K562 (cell line): ENCODE measurements around the gene SP6. TPM values are rescaled to one million over a fixed set of nuclear protein-coding genes. Genes with fewer than 3 reads are reported as not detected.

Source experiments
- ATAC-seq: fragments of 200-7000 bp; cut with Tn5 transposase; 3 replicates; pipeline ENCODE4 v1.9.1; 2020; ENCODE audit warnings: moderate library complexity
- BruUV-seq: library from RNA; stranded (reverse); fragments of 400-500 nt; replicated peaks from 2 replicates; lab custom pipeline; 2021; lab: Mats Ljungman, UMichigan
- CTCF ChIA-PET: fragments of 300-600 bp; formaldehyde crosslinking; extraction: SDS; loops from one replicate; lab custom pipeline; 2021; ENCODE audit warnings: low intra/inter-chr PET ratio; lab: Yijun Ruan, JAX
- POLR2A ChIA-PET: fragments of 300-600, 350-650 bp; sonication (Branson Sonifier 250); formaldehyde crosslinking; extraction: SDS; loops from one replicate; lab custom pipeline; 2021; ENCODE audit warnings: antibody characterized with exemption, inconsistent platforms; lab: Yijun Ruan, JAX
- DNase-seq, 4 experiments: peaks; one replicate each; pipeline versions ENCODE4 v3.0.0 to v3.0.0-alpha.2; 2011 to 2018; ENCODE audit warnings: low spot score in 3 of 4, mixed read lengths in 3 of 4; ENCODE audit errors: extremely low read depth in 1 of 4
- FAIRE-seq: peaks from 2 replicates; lab custom pipeline; 2011; peaks lifted over from hg19 to GRCh38; lab: Jason Lieb, UNC
- H2AFZ ChIP-seq: 2 replicates; pipeline ENCODE4 v1.6.0; 2011; ENCODE audit warnings: low read depth, low read length, control low read depth, inconsistent platforms
- H3K27ac ChIP-seq: fragments of 200-600 bp; 3 replicates; pipeline ENCODE4 v1.8.0; 2011; ENCODE audit warnings: low read depth, mild to moderate bottlenecking, control low read depth, inconsistent platforms, low read length, moderate library complexity, mixed read lengths; ENCODE audit errors: extremely low read depth
- H3K27me3 ChIP-seq, 2 experiments: fragments of 300-600 bp in 1 of 2; 2 replicates in 1 of 2; 3 replicates in 1 of 2; pipeline versions ENCODE4 v1.6.0 to v1.8.0; 2011; ENCODE audit warnings: inconsistent platforms in 2 of 2, low read length in 2 of 2, mild to moderate bottlenecking in 1 of 2, mixed read lengths in 1 of 2, moderate library complexity in 1 of 2; ENCODE audit not compliant: control insufficient read depth in 2 of 2, insufficient read depth in 2 of 2
- H3K36me3 ChIP-seq: fragments of 300-600 bp; 3 replicates; pipeline ENCODE4 v1.8.0; 2011; ENCODE audit warnings: mild to moderate bottlenecking, low read length, inconsistent platforms; ENCODE audit not compliant: control insufficient read depth, insufficient read depth
- H3K4me1 ChIP-seq, 2 experiments: fragments of 200-600 bp in 1 of 2; replicated peaks in 1 of 2; 2 replicates in 1 of 2; 3 replicates in 1 of 2; pipeline versions ENCODE4 v1.5.1 to v1.8.0; 2011; ENCODE audit warnings: inconsistent platforms in 2 of 2, low read length in 2 of 2, mild to moderate bottlenecking in 1 of 2, mixed read lengths in 1 of 2, moderate library complexity in 1 of 2; ENCODE audit not compliant: control insufficient read depth in 2 of 2, insufficient read depth in 2 of 2
- H3K4me2 ChIP-seq: 2 replicates; pipeline ENCODE4 v1.6.1; 2011; ENCODE audit warnings: low read length, control low read depth, inconsistent platforms, mixed read lengths; ENCODE audit not compliant: insufficient read depth
- H3K4me3 ChIP-seq: fragments of 200-600 bp; sonication (generic), shearing (Covaris generic); 2 replicates; pipeline ENCODE4 v1.5.1; 2016; ENCODE audit warnings: control low read depth, inconsistent platforms
- H3K79me2 ChIP-seq: fragments of 200-600 bp; 3 replicates; pipeline ENCODE4 v1.8.0; 2011; ENCODE audit warnings: low read length, inconsistent platforms; ENCODE audit not compliant: control insufficient read depth, insufficient read depth
- H3K9ac ChIP-seq, 2 experiments: 2 replicates each; pipeline versions ENCODE4 v1.6.0 to v1.6.1; 2011; ENCODE audit warnings: low read depth in 2 of 2, low read length in 2 of 2, control low read depth in 1 of 2, inconsistent platforms in 1 of 2, mild to moderate bottlenecking in 1 of 2, mixed read lengths in 1 of 2; ENCODE audit not compliant: insufficient read depth in 1 of 2
- H3K9me1 ChIP-seq: one replicate; pipeline ENCODE4 v1.6.0; 2011; ENCODE audit warnings: inconsistent platforms, mild to moderate bottlenecking, low read length, moderate library complexity; ENCODE audit not compliant: control insufficient read depth, insufficient read depth
- H3K9me3 ChIP-seq: replicated peaks from 2 replicates; pipeline ENCODE4 v1.5.1; 2011; ENCODE audit warnings: low read depth, low read length, inconsistent platforms; ENCODE audit not compliant: control insufficient read depth, insufficient read depth
- H4K20me1 ChIP-seq: replicated peaks from 2 replicates; pipeline ENCODE4 v1.6.1; 2011; ENCODE audit warnings: low read length, inconsistent platforms, mixed read lengths; ENCODE audit not compliant: control insufficient read depth, insufficient read depth
- ARNT ChIP-seq, 2 experiments: fragments of 450-650 bp; IDR thresholded peaks; 2 replicates each; pipeline ENCODE4 v1.6.1; 2016; ENCODE audit warnings: mild to moderate bottlenecking in 1 of 2
- ATF3 ChIP-seq, 2 experiments: fragments of 450-650 bp in 1 of 2; sonication (generic) in 1 of 2; formaldehyde crosslinking in 1 of 2; IDR thresholded peaks in 1 of 2; conservative IDR thresholded peaks in 1 of 2; 2 replicates each; pipeline versions ENCODE4 v1.6.1 to v1.8.1; 2016 to 2023; ENCODE audit warnings: mild to moderate bottlenecking in 2 of 2, moderate library complexity in 2 of 2, inconsistent platforms in 1 of 2, missing genetic modification reagents in 1 of 2
- DPF2 ChIP-seq: fragments of 450-650 bp; IDR thresholded peaks from 2 replicates; pipeline ENCODE4 v1.6.1; 2016
- FOXJ2 ChIP-seq: fragments of 200-800 bp; sonication (Bioruptor generic); IDR thresholded peaks from 2 replicates; pipeline ENCODE4 v1.6.1; 2016; ENCODE audit warnings: missing genetic modification characterization, missing compliant biosample characterization
- HBP1 ChIP-seq: fragments of 450-650 bp; formaldehyde crosslinking; IDR thresholded peaks from 2 replicates; pipeline ENCODE4 v1.4.0; 2022; ENCODE audit warnings: missing genetic modification characterization
- JUNB ChIP-seq: fragments of 450-650 bp; formaldehyde crosslinking; conservative IDR thresholded peaks from 2 replicates; pipeline ENCODE4 v1.4.0; 2020; ENCODE audit warnings: mild to moderate bottlenecking
- KAT7 ChIP-seq: sonication (generic); formaldehyde crosslinking; IDR thresholded peaks from 2 replicates; pipeline ENCODE4 v1.8.0; 2022; ENCODE audit warnings: missing genetic modification reagents, mild to moderate bottlenecking, borderline replicate concordance
- MAFG ChIP-seq: fragments of 450-650 bp; conservative IDR thresholded peaks from 2 replicates; pipeline ENCODE4 v1.6.1; 2016; ENCODE audit warnings: missing genetic modification characterization, missing compliant biosample characterization
- RAD21 ChIP-seq, 2 experiments: fragments of 250-450 bp in 1 of 2; fragments of 450-650 bp in 1 of 2; sonication (Bioruptor Pico) in 1 of 2; formaldehyde crosslinking in 1 of 2; IDR thresholded peaks in 1 of 2; conservative IDR thresholded peaks in 1 of 2; 2 replicates each; pipeline versions ENCODE4 v1.4.0 to v1.8.0; 2020 to 2022; ENCODE audit warnings: mild to moderate bottlenecking in 2 of 2, moderate library complexity in 1 of 2
- SAFB ChIP-seq: fragments of 200-400 bp; formaldehyde crosslinking; IDR thresholded peaks from 2 replicates; pipeline ENCODE4 v1.6.1; 2017; ENCODE audit warnings: low read depth, low read length, borderline replicate concordance
- SOX6 ChIP-seq: fragments of 450-650 bp; IDR thresholded peaks from 2 replicates; pipeline ENCODE4 v1.6.1; 2014; ENCODE audit warnings: mild to moderate bottlenecking
- ZNF24 ChIP-seq: fragments of 450-650 bp; IDR thresholded peaks from 2 replicates; pipeline ENCODE4 v1.6.1; 2016
- ZNF395 ChIP-seq: fragments of 200-800 bp; sonication (Bioruptor generic); IDR thresholded peaks from 2 replicates; pipeline ENCODE4 v1.6.1; 2017; ENCODE audit warnings: missing genetic modification characterization, missing compliant biosample characterization
- ZNF586 ChIP-seq: fragments of 450-650 bp; formaldehyde crosslinking; conservative IDR thresholded peaks from 2 replicates; pipeline ENCODE4 v1.4.0; 2020; ENCODE audit warnings: mild to moderate bottlenecking, moderate library complexity
- WGBS: fragments of 100-300 bp; shearing (Covaris generic); methylation state at CpG from one replicate; pipeline ENCODE4 v1.1.6; 2016; ENCODE audit warnings: low coverage, mixed read lengths; ENCODE audit not compliant: insufficient coverage; ENCODE audit errors: missing lambda C conversion rate; 5-methylcytosine and 5-hydroxymethylcytosine counted together
- in situ Hi-C: fragments of 300-500 bp; cut with MboI; formaldehyde crosslinking; loops from 4 replicates; pipeline ENCODE4 v1.15.0; 2018; ENCODE audit warnings: inconsistent platforms, mixed read lengths
- intact Hi-C: fragments of 100-400 bp; cut with micrococcal nuclease; formaldehyde crosslinking; loops from 2 replicates; pipeline ENCODE4 v1.14.2; 2022
- polyA plus RNA-seq, 8 experiments: library from polyadenylated mRNA; depleted of rRNA in 4 of 8; stranded (reverse) in 5 of 8; unstranded in 3 of 8; fragments of >200 nt; fragmentation: Nextera tagmentation in 2 of 8; fragmentation: Illumina TruSeq in 1 of 8; extraction: Ambion mirVana in 2 of 8; extraction: Trizol in 1 of 8; gene quantifications; 2 replicates each; pipeline versions ENCODE4 v1.2.1 to v1.2.3, GENCODE V29; 2011 to 2014; ENCODE audit warnings: inconsistent platforms in 1 of 8, missing spikeins in 1 of 8
- total RNA-seq, 7 experiments: library from RNA; depleted of rRNA in 6 of 7; stranded (reverse); fragments of >200 nt in 6 of 7; fragmentation: Illumina TruSeq in 2 of 7; extraction: Trizol in 2 of 7; gene quantifications; 2 replicates each; pipeline versions ENCODE4 v1.2.1 to v1.2.3, GENCODE V29; 2011 to 2021; ENCODE audit warnings: low replicate concordance in 1 of 7

Gene SP6
- total and polyA plus RNA-seq, 9 of the 15 experiments (the other 6 are each of a cell fraction or from before 2014, with no cell fraction given) = 0.11 to 7.9 (median 2.2) TPM

GRCh38 chr17:47894498-47895346 is 43.8 kb upstream of the SP6 start:
- 2% methylated on average over 11 of the region's 11 CpGs for WGBS
- in situ Hi-C loops (loop anchor here (5.0 kb wide), 1 partner anchor 52 kb away; the partner anchor contains the start of gene SCRN2), intact Hi-C loops (loop anchor here (1.0 to 5.0 kb wide), 4 partner anchors 52 to 124 kb away; no protein-coding TSS in a partner anchor)
- H3K9ac ChIP-seq = peak overlapping the region; percentile 87 to 91
- H3K36me3 ChIP-seq = peaks cover 13% of the 10 kb centered on the region; the same call in 2 of the 3 replicates
- H3K27ac ChIP-seq = peak overlapping the region; percentile 90
- FAIRE-seq (peak; percentile 23), ATAC-seq (no peak), DNase-seq (peak in 2 of 4 experiments; percentile 25 to 49)
- ChIA-PET POLR2A (interaction anchor here (0.6 to 2.8 kb wide), 30 partner anchors 8 to 119 kb away, joined by 3 to 22 read pairs (median 5); partner anchors contain the start of genes CDK5RAP3, LRRC46, MRPL10 and OSBPL7), CTCF (interaction anchor here (0.7 to 2.5 kb wide), 2 partner anchors 52 to 74 kb away, joined by 3 to 26 read pairs; partner anchors contain the start of gene SCRN2)
- no TSS peak for BruUV-seq
- peak overlapping the region; percentile 86 for H2AFZ ChIP-seq
- H3K9me1 ChIP-seq = no peaks in the 10 kb centered on the region
- no peaks in the 10 kb centered on the region for H3K27me3 ChIP-seq
- H3K4me3 ChIP-seq = peak overlapping the region; percentile 61
- H4K20me1 ChIP-seq = no peaks in the 10 kb centered on the region
- peak overlapping the region; percentile 97 for H3K4me2 ChIP-seq
- no peaks in the 10 kb centered on the region for H3K9me3 ChIP-seq
- H3K79me2 ChIP-seq = peaks cover 27% of the 10 kb centered on the region
- peaks cover 3 to 18% of the 10 kb centered on the region in 2 experiments; a peak in 3 of 5 replicates for H3K4me1 ChIP-seq
- no peak for TF ChIP-seq SAFB
- peak; percentile 32; the same call in 1 of the 2 replicates for TF ChIP-seq SOX6
- TF ChIP-seq ARNT (IDR thresholded peaks at IDR 0.05) = 0 out of 4 replicates have a peak, but pooled peaks of 1 of the 2 experiments have one; percentile 22
- TF ChIP-seq JUNB (CRISPR knock-in tag) = no peak
- 0 out of 2 replicates have a peak, but pooled peaks have one; percentile 76 for TF ChIP-seq KAT7 (CRISPR knock-in tag)
- TF ChIP-seq ATF3 (IDR thresholded peaks at IDR 0.05) = no peak
- TF ChIP-seq ATF3 (CRISPR knock-in tag; conservative IDR thresholded peaks at IDR 0.05) = peak; percentile 36; the same call in 1 of the 2 replicates
- no peak for TF ChIP-seq ZNF586 (CRISPR knock-in tag)
- peak; percentile 83 for TF ChIP-seq MAFG (tag)
- 0 out of 2 replicates have a peak, but pooled peaks have one; percentile 10 for TF ChIP-seq HBP1
- peak; percentile 51 to 58; a peak in 3 of 4 replicates for TF ChIP-seq RAD21 (CRISPR knock-in tag; conservative IDR thresholded peaks at IDR 0.05 in 1 of 2, IDR thresholded peaks at IDR 0.05 in 1 of 2)
- TF ChIP-seq FOXJ2 (tag) = 0 out of 2 replicates have a peak, but pooled peaks have one; percentile 18
- 0 out of 2 replicates have a peak, but pooled peaks have one; percentile 70 for TF ChIP-seq DPF2
- 0 out of 2 replicates have a peak, but pooled peaks have one; percentile 47 for TF ChIP-seq ZNF395 (CRISPR knock-in tag)
- no peak for TF ChIP-seq ZNF24
